Non-pigmented ciliary epithelial cell (primary cell): ENCODE data around the gene TACC3.

Experiments
- DNase-seq: peaks from one replicate; pipeline ENCODE4 v3.0.0-alpha.2; 2010; ENCODE audit warnings: low read depth

TACC3 gene

GRCh38 chr4:1760521-1761071 lies 39.3 kb downstream of the TACC3 start:
- DNase-seq = no peak

GRCh38 chr4:1761130-1761689 lies 39.9 kb downstream of the TACC3 start:
- DNase-seq = no peak

GRCh38 chr4:1762264-1763010 lies 41.1 kb downstream of the TACC3 start:
- DNase-seq = no peak

GRCh38 chr4:1763070-1763549 lies 41.8 kb downstream of the TACC3 start:
- no peak for DNase-seq

- no peak for DNase-seq
Measured at GRCh38 chr4:1763550-1764080, 42.3 kb downstream of the TACC3 start.

GRCh38 chr4:1764670-1765069 lies 43.3 kb downstream of the TACC3 start:
- no peak for DNase-seq

GRCh38 chr4:1765409-1766072 lies 44.2 kb downstream of the TACC3 start:
- no peak for DNase-seq

GRCh38 chr4:1766106-1767060 lies 45.1 kb downstream of the TACC3 start:
- no peak for DNase-seq

- DNase-seq = no peak
Measured at GRCh38 chr4:1767061-1767769, 45.9 kb downstream of the TACC3 start.

- no peak for DNase-seq
Measured at GRCh38 chr4:1767770-1768366, 46.5 kb downstream of the TACC3 start.

- no peak for DNase-seq
Measured at GRCh38 chr4:1768367-1769034, 47.2 kb downstream of the TACC3 start.

GRCh38 chr4:1769692-1770091 lies 48.4 kb downstream of the TACC3 start:
- no peak for DNase-seq

GRCh38 chr4:1770245-1770644 lies 48.9 kb downstream of the TACC3 start:
- no peak for DNase-seq

- DNase-seq = no peak
Measured at GRCh38 chr4:1770791-1771231, 49.5 kb downstream of the TACC3 start.

- no peak for DNase-seq
Measured at GRCh38 chr4:1771555-1772305, 50.4 kb downstream of the TACC3 start.

GRCh38 chr4:1772853-1773538 lies 51.7 kb downstream of the TACC3 start:
- DNase-seq = no peak

GRCh38 chr4:1773754-1774153 lies 52.4 kb downstream of the TACC3 start:
- DNase-seq = no peak

GRCh38 chr4:1775731-1776500 lies 54.6 kb downstream of the TACC3 start:
- no peak for DNase-seq
